GM19438 (cell line): Measurements from ENCODE around the gene PKNOX1.
"Not testable (repeated sequence)": the region's sequence is repeated elsewhere in the genome, so short reads cannot be mapped to it uniquely, and the experiment has no call there.

Experiments used
- ATAC-seq: cut with Tn5 transposase; IDR thresholded peaks from one replicate; pipeline ENCODE4 v1.9.1; 2021; ENCODE audit warnings: low read depth; ENCODE audit not compliant: unreplicated experiment

Gene PKNOX1

DNA sequence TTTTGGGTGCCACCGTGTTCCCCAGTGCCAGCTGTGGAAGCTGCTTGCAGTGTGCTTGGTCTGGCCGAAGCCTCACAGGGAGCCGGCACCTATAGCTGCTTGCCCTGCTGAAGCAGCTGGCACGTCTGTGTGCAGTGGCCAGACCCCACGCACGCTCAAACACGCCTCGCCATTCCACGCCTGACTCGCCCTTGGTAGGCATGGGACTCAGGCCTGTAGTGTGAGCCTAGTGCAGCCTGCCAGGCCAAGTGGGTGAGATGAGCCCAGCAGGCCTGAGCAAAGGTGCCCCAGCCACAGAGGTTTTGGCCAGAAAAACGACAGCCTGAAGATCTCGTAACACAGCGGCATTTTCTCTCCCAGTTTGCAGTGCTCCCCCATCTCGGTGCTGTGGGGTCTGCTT lies 68.9 kb downstream of the PKNOX1 start:
- not testable (repeated sequence) for ATAC-seq

DNA sequence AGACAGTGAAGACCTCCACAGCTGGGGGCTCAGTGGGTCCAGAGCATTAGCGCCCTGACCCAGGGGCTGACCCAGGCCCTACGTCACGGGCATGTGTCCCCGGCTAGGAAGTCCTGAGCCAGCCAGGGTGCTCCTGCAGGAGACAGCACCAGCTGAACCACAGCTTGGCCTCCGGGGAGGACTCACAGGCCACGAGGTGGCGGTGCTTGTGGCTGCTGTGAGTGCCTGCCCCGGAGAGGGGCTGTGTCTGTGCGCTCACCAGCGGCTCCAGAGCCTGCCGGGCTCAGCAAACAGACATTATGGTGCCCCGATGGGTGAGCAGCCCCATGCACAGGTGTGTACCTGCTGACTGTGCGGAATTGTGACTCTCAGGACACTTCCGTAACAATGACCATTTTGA lies 70.2 kb downstream of the PKNOX1 start:
- not testable (repeated sequence) for ATAC-seq

DNA sequence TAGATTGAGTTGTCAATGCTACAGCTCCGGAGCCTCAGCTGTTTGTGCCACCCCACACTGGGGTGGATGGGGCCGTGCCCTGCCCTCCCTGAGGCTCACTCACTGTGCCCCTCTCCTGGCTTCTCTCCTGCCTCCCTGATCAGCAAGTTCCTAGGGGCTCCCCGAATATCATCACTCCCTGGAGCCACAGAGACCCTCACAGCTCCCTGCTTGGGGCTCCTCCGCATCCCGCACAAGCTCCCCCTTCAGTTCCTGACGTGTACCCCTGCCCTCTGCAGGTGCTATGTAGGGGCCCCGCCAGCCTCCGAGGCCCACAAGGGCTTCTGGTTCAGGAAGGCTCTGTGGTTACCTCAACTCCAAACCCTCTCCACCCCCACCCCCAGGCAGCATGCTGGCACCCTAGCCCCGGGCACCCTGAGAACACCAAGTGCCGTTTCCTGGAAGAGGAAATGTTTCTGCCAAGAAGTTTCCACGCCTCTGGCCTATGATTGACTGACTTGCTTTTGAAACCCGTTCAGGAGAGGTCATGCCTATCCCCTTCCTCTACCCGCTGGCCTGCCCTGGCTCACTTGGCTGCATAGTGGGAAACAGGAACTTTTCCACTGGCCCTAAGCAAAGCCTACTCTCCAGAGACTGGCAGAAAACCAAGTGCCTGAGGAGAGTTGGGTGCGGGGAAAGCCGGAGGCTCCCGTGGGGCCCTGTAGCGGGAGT lies 71.0 kb downstream of the PKNOX1 start:
- not testable (repeated sequence) for ATAC-seq

DNA sequence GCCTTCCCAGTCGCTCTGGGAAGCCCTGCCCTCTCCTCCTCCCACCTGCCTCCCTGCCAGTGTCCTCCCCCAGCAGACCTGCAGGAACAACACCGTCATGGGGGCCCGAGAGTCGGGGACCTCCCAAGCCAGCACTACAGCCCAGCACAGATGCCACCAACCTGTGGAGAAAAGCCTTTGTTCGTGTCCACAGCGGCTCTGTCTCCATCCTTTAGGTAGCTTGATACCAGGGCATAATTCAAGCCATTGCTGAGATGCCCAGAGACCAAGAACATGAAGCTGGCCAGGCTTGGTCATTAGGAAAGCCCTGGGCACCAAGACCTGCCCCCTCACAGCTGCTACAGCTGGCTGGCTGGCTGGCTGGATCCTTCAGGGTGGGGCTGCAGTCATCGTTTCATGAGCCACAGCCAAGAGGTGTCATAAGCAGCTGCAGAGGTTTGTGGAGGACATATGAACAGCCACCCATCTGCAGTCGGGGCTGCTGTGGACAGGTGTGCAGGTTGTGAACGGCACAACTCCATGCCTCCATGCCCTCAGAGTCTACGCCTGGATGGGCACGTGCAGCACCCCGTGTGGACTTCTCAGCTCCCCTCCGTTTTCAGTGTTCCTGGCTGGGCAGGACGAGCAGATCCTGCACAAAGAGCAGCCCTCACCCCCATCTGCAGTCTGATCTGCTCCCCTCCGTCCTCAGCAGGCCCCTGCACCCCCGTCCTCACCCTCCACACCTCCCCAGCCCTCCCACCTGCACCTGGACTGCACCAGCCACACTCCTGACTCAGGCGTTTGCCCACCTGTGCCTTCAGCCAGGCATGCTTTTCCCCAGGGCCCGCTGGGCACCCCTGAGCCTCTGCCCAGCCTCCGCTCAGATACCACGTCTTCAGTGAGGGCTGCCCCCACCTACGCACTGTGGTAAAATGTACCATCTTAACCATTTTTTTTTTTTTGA lies 71.8 kb downstream of the PKNOX1 start:
- ATAC-seq, result not testable (repeated sequence)

DNA sequence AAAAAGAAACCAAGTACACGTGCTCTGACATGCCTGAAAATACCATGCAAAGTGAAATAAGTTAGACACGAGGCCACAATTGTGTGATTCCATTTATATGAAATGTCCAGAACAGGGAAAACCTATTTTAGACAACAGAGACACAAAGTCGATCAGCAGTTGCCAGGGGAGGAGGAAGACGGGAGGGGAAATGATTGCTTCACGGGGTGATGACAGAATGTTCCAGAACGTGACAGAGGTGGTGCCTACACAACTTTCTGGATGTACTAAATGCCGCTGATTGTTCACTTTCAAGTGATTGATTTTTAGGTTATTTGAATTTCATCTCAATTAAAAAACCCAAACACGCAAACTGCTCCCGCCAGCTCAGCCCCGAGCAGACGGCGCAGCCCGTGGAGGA lies 78.8 kb downstream of the PKNOX1 start:
- ATAC-seq, result not testable (repeated sequence)

DNA sequence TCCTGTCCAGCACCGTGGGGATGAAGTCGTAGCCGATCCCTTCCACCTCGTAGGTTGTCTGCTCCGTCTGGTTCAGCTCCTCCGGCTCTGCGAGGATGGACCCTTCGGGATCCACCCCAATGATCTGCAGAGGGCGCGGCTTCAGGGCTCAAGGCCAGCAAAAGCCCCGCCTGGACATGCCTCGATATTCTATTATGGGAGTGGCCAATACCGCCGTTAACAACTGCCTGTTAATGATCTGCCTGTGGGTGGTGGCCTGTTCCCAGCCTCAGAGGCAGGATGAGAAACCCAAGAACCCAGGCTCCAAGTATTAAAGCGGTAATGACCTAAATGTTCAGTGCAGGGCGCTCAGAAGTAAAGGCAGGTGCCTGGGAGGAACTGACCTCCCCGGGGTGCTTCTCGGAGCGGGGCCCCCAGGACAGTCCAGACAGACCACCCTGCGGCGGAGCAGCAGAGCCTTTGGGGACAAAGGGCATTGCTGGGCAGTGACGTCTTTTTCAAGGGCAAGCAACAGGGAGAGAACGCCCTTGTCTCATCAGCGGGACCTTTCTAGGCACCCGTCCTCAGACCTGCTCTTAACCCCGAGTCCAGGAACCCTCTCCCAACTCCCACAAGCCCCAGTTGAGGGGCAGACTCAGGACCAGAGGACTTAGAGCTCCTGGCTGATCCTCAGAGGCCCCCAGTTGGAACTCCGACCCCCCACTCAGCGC lies 88.7 kb downstream of the PKNOX1 start:
- not testable (repeated sequence) for ATAC-seq

DNA sequence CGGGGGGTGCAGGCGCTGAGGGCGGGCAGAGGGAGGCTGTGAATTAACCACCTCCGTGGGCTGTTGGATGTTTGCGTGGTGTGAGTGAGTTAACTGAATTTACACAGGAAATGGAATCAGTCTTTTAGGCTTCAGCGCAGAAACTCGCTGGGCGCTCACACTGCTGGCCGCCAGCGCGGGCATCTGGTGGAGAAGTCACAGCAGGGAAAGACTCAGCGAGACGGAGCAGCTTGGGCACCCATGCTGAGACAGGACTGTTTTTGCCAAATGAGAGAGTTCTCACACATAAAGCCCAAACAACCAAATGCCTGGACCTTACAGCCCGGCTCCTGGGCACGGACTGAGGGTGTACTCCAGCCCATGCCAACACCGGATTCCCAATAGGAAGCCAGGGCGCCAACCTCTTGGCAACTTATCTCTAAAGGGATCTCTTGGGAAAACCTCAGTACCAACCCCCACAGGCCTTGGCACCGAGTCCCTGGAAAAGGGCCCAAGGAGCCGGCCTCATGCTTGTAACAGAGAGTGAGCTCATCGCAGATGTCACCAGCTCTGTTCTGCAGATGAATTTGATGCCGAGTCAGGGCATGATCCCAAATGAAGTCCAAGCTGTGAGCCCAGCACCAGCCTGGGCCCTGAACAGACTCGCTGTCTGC lies 90.0 kb downstream of the PKNOX1 start:
- not testable (repeated sequence) for ATAC-seq

DNA sequence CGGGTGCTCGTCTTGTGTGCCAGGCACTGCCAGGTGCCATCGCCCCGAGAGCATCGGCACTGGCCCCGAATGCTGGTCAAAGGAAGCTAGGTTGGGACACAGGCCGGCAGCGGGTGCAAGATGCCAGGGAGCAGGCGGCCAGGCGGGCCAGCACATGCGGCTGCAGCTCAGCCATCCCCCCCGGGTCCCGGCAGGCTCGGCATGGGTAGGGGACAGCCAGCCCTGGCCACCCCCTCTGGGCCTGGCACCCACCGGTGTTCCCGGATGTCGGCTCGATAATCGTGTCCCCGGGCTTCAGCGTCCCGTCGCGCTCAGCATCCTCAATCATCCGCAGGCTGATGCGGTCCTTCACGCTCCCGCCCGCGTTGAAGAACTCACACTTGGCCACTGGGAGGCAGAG lies 91.6 kb downstream of the PKNOX1 start:
- not testable (repeated sequence) for ATAC-seq

DNA sequence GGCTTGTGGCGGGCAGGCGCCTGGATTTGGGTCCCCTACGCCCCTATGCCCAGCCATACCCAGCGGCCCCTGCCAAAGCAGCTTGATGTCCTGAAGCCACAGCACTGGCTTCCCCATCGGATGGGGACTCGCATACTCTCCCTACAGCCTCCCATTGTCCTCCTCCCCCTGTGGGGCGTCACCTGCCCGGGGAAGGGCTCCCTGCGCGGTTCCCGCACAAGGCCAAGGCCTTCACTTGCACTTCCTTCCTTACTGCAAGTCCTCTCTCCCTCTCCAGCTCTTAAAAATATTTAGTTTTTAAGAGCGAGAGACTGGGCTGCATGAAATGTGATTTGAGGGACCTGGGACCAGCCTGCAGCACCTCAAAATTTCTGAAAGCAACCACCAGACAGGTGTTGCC lies 92.3 kb downstream of the PKNOX1 start:
- ATAC-seq, result not testable (repeated sequence)

DNA sequence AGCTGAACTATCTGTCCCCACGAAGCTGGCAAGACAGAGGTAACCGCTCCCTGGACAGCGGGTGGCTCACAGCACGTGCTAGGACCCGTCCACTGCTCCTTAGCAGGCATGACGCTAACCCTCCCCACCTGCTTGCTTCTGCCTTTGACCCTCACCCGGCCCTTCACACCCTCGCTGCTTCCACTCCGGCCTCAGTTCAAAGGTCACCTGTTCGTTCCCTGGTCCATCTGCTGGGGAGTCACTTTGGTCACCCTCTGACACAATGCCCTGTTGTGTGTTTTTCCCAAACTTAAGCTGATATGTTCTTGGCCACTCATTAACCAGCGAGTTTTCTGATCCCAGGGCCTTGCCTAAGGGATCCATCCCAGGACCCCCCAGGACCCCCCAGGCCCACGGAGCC lies 93.7 kb downstream of the PKNOX1 start:
- not testable (repeated sequence) for ATAC-seq

DNA sequence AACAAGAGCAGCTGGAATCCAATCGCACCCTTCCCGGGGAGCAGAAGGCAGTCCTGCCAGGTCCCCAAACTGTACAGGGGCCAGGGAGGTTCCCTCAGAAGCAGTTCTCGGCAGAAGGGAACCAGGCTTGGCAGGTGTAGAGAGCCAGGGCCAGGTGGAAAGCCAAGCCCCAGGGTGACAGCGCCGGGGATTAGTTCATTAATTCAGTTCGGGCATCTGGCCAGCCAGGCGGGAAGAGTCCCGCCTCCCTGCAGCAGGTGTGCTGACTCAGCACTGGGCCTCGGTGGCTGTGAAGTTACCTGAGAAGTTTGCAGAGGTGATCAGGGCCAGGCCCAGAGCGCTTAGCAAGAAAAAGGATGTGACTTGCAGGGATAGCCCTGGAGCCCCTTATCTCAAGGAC lies 95.3 kb downstream of the PKNOX1 start:
- ATAC-seq, result not testable (repeated sequence)

DNA sequence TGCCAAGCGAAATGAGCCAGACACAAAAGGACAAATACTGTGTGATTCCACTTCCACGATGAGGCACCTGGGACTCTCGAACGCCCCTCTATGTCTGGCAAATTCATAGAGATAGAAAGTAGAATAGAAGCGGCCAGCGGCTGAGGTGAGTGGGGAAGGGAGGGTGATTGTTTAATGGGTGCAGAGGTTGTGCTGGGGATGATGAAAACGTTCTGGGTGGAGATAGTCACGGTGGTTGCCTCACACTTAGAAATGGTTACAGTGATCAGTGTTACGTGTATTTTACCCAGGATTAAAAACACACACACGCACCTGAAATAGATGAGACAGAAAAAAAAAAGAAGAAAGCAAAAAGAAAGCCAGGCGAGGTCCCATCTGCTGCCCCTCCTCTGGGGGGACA lies 98.4 kb downstream of the PKNOX1 start:
- ATAC-seq, result not testable (repeated sequence)

DNA sequence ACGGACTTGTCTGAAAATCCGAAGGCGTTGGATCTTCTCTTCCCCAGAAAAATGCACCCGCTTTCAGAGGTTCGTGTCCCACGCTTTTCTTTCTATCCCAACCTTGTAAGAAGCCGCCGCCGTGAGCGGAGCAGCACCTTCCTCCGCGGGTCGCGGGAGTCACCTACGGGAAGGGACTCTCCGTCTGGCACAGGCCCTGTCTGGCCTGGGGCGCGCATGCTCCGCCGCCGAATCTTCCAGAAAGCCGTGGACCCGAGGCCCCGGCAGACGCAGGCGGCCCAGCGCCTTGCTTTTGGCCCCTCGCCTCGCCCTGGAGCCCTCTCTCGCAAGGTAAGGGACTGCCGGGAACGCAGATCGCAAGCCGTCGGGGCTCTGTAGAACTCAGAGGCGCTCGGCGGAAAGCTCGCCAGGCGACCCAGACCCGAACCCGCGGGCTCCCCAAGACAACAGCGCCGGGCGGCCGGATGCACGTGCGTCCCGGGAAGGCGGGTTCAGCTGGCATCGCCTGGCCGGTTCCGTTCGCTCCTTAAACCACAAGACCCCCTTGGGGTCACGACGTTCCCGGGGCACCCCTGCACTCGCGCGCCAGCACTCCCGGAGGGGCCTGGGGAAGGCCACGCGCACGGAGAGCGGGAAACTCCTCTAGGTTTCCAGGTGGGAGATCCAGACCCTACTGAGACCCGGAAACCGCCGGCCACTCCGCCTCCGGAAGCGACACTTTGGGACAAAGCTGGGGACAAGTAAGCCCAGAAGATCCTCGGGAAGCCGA lies 100.2 kb downstream of the PKNOX1 start:
- ATAC-seq, result not testable (repeated sequence)

DNA sequence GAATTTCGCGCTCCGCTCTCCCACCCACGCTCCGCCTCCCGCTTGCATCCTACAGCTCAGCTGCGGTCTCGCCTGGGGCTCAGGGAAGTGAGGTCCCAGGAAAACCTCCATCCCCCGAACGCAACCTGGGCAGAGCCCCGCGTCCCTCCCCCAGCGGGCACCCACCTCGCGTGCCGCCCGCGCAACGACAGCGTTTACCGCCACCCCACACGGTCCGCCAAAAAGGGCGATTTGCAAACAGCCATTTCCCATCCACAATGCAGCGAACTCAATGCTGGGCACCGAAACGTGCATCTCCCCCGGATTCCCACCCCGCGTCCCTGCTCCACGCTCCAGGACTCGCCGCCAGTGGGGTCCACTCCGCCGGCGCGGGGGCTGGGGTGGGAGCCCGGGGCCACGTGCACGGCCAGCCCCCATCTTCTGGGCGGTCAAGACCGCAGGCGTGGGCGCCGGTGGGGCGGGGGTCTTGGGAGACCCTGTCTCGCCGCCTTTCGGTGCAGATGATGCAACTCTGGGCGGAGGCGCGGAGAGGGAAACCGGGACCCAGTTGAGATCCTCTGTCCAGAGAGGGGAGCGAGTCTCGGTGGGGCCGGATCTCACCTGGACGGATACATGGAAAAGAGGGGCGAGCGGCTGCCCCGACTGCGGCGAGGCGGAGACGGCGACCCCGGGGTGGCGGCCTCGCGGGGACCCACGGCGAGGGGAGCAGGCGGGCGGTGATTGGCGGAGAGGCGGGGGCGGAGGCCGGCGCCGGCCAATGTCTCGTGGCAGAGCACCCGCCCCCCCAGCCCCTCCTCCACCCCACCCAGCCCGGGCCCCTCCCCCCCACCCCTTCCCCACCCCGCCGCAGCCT lies 101.0 kb downstream of the PKNOX1 start, which contains the start of gene CBS:
Gene CBS, minus strand, starts transcription at position 666 of the 853 bp plus-strand sequence. CDS start 3,642 bp downstream, outside the sequence.
- ATAC-seq, result not testable (repeated sequence)

DNA sequence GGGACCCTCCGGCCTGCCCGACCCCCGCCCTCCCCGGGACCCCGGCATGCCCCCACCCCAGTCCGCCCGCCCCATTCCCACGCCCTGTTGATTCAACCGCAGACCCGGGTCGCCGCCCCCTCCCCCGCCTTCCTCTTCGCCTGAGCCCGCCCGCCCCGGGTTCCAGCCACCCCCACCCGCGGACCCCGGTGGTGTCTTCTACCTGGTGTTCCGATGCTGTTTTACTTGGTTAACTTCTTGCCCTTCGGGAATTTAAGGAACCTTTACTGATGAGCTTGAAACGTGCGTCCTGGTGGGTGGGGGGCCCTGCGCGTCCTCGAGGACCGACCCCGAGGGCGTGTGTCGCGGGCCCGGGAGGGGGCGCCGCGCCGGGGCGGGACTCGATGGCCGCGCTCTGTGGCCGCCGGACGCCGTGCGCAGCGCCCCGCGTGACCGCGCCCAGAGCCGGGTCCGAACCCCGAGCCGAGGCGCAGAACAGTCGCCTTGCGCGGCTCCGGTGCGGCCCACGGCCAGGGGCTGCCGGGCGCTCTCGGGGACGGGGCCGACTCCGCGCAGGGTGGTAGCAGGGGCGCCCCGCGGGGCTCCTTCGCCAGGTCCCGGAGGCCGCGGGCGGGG lies 101.8 kb downstream of the PKNOX1 start:
- ATAC-seq, result not testable (repeated sequence)

DNA sequence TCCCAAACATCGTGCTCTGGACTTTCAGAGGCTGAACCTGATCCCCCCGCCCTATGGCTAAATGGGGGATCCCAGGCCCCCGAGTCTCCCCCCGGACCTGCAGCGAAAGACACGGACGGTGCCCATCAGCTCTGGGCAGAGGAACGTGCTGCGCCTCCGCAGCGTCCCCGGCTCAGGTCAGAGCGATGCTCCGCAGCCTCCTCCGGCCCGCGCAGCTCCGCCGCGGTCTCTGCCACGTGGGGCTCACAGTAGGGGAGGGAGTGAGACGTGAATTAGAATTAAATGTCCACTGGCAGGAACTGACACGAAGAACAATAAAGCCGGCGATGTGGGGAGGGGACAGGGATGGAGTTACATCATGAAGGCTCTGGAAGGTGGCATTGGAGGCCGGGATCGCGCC lies 102.3 kb downstream of the PKNOX1 start:
- not testable (repeated sequence) for ATAC-seq

DNA sequence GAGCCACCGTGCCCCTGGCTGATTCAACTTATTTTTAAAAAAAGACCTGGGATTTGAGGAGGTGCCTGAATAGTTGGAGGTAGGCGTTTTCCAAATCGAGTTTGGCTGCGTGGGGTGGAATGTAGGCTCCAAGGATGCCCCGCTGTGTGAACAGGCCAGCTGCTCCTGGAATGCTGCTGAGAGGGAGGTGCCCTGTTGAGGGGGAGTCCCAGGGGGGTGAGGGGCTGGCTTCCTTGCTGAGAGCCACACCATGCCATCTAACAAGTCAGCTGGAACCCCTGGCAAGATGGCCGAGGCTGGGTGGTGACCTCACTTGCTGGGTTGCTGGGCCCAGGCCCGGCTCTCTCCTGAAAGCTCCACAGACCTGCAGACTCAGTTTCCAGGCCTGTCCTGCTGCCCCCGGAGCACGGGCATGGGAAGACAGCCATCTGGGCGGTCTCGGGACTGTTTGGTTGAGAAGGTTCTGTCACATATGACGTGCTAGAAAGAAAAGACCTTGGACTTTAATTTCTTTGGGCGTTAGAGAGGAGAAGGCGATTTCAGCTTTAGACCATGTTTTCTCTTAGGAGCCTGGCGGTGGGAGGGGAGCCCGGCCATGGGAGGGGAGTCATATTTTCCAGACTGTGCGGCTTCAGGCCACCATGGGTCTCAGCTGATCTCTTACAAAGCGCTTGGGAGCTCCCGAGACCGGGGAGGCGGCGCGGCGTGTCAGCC lies 108.4 kb downstream of the PKNOX1 start:
- ATAC-seq, result not testable (repeated sequence)
